NCI-H345 treated with DMSO at 0.1 percent for 48 hours (cell line): Measurements from ENCODE around the gene IMMP2L.

ENCODE experiments used
- DNase-seq: peaks from one replicate; lab custom pipeline; 2025; ENCODE audit not compliant: unreplicated experiment; lab: John Stamatoyannopoulos, UW

The IMMP2L gene

GRCh38 chr7:111113263-111114017, 448.9 kb downstream of the IMMP2L start:
- DNase-seq, result no peak

DNA sequence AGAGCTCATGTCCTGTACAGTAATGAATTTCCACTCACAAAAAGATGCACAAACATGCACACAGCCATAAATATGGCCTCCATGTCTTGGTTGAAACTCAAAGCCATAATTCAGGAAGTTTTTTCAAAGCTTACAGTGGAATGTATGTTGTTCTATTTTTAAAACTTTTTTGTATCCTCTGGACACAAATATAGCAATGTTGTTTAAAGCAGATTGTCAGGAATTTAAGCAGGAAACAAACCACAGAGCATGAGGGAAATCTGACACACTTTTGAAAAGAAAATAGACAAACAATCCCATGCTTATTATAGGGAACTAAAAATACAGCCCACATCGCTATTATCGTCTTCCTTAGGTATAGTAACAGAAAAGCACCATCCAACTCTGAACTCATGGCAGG, 449.9 kb downstream of the IMMP2L start:
- DNase-seq, result no peak

GRCh38 chr7:111108496-111108895, 453.8 kb downstream of the IMMP2L start:
- DNase-seq, result no peak

- DNase-seq, result no peak
Observed at GRCh38 chr7:111108000-111108399, 454.3 kb downstream of the IMMP2L start.

DNA sequence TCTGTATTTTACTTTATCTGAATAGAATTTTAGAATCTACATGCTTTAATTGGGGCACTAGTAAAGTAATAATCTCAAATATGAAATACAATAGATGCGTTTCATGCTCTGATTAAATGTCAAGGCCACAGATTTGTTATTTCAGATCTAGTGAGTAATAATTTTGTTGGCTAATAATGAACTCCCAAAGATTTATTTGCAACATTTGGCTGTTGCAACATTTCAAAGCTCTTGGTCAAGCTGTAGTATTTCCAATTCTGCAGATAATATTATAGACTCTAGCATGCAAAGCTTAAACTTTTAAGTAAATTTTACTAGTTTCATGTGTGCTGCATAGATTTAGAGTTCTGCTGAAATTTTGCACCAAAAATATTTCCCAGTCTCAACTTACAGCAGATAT, 454.7 kb downstream of the IMMP2L start:
- DNase-seq, result no peak

- no peak for DNase-seq
Observed at GRCh38 chr7:111105269-111105668, 457.0 kb downstream of the IMMP2L start.

DNA sequence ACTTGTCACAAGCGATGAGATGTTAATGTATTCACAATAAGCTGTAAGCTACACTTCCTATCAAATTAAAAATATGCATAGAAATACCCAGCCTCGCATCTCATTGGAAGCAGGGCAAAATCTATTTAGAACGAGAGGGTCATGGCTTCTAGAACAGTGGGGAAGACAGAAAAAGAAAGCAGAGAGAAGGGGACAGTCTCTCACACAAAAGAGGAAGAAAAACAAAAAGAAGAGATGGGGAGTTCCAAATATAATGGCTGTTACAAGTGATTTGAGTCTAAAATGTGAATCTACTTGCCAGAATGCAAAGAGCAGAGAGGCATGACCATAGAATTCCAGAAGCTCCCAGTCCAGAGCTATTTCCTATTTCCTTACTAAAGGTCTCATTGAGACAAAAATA, 457.6 kb downstream of the IMMP2L start:
- DNase-seq, result no peak

- DNase-seq, result no peak
Observed at GRCh38 chr7:111103678-111104274, 458.5 kb downstream of the IMMP2L start.

GRCh38 chr7:111103136-111103535, 459.2 kb downstream of the IMMP2L start:
- DNase-seq, result no peak

GRCh38 chr7:111101856-111102646, 460.2 kb downstream of the IMMP2L start:
- no peak for DNase-seq

- no peak for DNase-seq
Observed at GRCh38 chr7:111098926-111099250, 463.4 kb downstream of the IMMP2L start.

DNA sequence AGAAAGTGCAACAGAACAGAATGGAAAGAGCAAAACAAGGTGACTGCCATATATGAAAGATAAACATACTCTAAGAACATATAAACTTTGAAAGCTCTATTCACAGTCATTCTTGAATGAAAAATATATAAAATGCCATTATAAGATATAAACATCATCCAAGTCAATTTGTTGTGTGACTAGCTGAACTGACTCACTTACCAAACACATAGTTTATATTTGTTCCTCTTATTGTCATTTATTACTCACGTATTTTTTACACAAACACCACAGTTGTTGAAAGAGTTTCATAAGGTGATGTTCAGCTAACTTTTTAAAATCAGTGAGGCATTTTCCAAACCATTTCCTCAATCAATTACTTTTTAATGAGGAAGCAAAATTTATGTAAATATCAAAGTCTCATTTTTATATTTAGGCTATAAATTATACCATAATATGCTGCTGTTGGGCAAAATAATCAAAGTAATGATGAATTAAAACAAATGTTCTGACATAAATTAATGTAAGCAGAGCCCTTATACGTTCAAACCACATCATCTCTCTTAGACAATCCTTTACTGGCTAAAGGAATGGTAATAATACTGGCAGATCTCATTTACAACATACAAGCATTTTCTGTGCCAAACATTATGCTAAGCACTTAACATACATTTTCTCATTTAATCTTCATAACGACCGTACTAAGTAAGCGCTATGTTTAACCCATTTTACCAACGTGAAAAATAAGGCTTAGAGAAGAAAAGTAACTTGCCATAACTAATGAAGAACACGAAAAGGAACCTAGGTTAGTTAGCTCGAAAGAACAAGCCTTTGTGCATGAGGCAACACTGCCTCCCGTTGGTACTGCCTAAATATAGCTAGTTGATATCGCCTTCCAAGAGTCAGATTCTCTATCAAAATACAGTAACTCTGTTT, 464.0 kb downstream of the IMMP2L start:
- no peak for DNase-seq

GRCh38 chr7:111096997-111097396, 465.3 kb downstream of the IMMP2L start:
- no peak for DNase-seq

- DNase-seq, result no peak
Observed at GRCh38 chr7:111094419-111094818, 467.9 kb downstream of the IMMP2L start.

DNA sequence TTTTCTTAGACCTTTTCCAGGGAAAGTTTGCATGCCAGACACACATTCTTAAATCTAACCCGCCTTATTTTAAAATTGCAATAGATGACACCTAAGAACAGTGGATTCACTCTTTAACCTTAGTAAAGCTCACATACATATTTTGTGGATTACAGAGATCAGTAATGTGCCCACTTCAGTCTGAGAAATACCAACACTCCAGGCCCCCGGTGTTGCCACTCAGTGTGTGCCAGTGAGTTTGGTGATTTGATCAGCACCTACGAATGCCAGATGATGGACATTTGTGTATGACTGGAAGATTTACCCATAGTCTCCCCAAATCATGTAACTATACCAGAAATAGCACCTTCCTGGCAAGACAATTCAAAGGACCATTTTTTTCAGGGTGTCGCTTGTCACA, 468.8 kb downstream of the IMMP2L start:
- DNase-seq, result no peak

DNA sequence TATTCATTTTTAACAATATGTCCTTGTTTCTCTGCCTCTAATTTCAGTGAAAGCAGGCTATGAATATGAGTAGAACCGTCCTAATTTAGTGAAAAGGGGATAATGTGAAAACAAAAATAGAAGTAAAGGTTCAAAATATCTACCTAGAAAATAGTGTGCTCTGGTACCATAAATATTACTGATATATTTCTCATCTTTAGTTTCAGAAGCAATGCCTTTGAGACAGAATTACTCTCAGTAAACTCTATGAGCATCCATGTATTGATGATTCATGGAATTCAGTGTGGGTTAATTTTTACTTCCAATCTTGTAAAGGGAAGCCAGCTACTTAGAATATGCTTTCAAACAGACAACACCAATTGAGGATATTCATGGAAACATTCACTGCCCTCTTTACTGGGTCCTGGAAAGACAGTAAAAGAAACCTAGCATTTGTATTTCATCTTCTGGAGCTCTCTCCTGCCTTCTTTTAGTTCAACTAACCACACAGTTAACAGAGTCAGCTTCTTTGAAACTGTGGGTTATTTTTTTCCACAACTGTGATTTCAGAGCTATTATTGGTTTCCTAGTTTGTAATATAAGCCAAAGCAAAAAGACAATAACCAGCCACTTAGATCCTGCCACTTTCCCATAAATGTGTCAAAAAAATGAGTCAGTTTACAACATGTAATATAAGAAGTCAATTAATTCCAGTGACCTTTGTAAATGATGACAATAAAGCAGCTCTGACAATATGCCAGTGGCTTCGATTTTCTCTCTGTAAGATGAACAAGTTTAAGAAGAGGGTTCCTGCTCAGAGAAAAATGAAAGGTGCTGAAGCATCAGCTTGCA, 469.7 kb downstream of the IMMP2L start:
- no peak for DNase-seq

DNA sequence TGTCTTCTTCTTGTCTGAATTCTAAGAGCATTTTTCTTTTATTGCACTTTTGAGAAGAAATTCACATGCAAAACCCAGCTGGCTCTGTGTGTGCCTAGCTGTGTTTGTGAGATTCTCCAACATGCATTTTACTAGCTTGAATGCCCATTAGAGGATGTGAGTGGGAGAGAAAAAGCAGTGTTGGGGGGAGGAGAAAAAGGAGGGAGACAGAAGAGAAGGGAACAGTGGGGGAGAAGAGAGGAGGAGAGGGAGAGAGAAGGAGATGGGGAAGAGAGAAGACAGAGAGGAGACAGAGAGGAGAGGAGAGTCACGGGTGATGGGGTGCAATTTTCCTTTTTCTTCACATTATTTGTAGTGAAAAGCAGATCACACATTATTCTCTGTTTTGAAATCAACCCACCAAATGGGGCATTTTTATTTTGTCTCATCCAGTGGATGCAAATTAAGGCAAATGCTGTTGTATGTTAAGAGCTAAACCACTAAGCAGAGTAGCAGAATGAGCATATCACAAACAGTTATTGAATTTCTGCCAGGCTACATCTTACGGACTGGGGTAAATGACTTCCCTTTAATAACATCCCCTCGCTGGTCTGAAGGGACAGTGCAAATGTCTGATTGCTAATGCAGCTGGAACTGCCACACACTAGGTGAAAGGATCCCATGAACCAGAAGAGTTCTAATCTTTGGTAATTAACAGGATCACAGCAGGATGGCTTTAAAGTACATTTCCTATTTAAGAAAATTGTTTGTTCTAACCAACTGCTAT, 470.5 kb downstream of the IMMP2L start:
- DNase-seq, result no peak

DNA sequence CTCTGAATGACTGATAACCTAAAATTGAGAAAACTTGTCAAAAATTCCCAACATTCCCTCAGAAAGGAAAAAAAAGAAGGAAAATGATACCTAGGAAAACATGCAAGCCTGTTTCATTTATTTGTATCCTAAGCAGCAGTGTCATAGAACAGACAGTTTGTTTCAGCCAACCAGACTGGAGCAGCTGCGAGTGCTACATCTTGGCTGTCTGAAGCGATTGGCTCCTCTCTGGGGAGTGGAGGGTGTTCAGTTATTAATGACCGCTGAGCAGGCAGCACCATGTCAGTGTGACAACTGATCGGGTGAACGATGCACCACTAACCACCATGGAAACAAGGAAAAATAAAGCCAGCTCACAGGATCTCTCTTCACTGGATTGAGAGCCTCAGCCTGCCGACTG, 471.4 kb downstream of the IMMP2L start, which contains the start of gene LRRN3:
TSS of gene LRRN3 (plus strand) at position 282 of the 400 bp plus-strand sequence. CDS start 31,646 bp downstream, outside the sequence.
- DNase-seq, result peak; percentile 22

- peak; percentile 36 for DNase-seq
Observed at GRCh38 chr7:111089822-111090426, 472.4 kb downstream of the IMMP2L start.
